GM18873 (cell line): ENCODE results near the gene C8A.

Source experiments
- ATAC-seq: cut with Tn5 transposase; IDR thresholded peaks from one replicate; pipeline ENCODE4 v1.9.1; 2021; ENCODE audit warnings: mild to moderate bottlenecking, moderate library complexity, moderate number of reproducible peaks; ENCODE audit not compliant: unreplicated experiment, low FRiP score

The C8A gene

DNA sequence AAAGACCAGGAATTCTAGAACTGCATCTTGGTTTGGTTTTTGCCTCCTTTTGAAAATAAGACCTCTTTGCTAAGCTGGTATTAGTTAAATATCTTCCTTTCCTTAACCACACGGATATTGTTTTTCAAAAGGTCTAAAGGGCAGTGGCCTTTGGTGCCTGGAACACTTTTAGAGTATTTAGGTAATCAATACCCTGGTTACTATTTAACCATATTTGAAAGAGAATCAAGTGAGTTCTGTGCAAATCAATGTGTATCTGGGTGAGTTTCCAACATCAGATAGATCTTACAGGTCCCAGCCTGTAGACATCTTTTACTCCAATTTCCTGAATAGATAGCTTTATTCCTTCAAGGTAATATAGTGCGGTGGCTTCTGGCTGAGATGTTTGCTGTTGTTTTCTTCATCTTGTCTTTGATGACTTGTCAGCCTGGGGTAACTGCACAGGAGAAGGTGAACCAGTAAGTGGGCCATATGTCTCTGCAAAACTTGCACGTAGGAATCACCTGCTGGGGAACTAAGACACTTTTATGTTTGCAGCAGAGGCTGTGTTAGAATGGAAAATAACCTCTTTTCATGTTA is at the start of gene C8A:
TSS of gene C8A (plus strand) at position 277 of the 579 bp plus-strand sequence. CDS start at position 382, 105 bp downstream.
- no peak for ATAC-seq

DNA sequence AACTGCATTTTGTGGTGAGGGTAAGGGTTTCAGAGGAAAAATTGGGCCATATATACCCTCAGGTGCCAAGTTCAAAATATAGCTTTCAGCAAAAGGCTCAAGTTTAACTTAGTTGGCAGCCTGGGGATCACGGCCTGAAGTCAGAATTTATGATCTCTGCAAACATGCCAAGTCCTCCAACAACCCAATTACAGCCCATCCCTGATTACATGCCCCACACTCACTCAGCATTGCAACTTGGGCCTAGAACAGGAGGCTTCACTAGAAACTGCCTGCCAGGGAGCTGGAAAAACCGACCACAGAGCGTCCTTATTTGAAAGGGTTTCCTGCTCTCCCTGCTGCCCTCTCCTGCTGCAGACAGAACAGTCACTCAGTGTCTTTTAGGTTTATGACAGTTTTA is 47.8 kb upstream of the C8A start:
- ATAC-seq: no peak

DNA sequence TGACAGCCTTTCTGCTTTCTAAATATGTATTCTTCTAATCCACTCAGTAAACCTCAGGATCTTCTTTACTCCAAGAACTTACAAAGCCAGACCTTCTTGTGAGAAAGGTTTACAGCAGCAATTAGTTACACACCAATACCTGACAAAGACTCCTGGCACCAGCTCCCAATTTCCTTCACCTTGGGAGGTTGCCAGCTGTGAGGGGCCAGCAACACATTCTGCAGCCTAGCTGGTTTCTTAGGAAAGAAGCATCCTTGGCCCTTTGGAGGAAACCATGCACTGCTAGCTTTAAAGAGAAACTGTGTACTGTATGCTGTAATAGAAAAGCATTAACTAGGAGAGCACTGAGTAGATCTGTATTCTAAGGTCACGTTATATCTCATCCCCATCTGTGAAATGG is 46.2 kb upstream of the C8A start:
- ATAC-seq: no peak

DNA sequence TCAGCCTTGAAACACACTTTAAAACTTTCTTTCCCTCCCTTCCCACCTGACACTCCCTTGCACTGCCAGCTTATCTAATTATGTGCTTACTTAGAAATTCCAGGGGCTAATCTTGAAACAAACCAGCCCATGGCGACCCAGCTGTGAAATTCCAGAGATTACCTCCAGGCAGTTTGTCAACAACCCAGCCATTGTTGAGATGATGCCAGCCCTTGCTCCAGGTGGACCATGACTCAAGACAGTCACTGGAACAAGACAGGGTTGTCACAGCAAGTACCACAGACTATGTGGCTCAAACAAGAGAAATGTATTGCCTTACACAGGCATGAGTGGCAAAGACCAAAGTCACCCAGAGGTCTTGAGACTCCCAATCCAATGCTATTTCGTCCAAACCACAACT is 43.3 kb upstream of the C8A start:
- ATAC-seq: no peak

DNA sequence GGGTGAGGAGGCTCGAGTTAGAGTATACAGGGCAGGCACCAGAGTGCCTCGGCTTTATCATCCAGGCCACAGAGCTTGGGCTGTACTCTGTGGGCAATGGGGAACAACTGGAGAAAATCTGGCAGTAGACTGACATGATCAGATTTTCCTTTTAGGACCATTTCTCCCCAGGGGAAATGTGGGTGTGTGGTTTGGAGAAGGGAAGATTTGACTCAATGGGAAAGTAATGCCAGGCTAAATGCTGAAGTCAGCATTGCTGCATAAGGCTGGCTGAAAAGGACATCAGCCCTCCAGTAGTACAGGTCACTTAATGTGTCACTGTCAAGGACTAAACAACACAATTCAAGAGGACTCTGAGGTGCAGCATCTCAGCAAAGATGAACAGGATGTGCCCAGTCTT is 40.4 kb upstream of the C8A start:
- ATAC-seq: no peak

DNA sequence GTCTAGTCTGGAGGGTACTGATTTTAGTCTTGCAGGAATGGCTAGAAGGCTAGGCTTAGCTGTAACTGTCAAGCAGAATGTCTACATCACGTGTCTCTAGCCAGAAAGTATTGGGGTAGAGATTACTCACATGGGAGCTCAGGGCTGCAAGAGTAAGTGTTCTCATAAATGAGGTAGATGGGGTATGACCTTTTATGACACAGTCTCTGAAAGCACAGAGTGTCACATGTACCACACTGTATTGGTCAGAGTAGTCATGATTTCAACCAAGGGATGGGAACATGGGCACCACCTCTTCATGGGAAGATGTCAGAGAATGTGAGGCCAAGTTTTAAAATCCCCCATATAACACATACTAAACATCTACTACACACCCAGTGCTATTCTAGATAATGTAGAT is 38.3 kb upstream of the C8A start:
- ATAC-seq: peak; percentile 44

DNA sequence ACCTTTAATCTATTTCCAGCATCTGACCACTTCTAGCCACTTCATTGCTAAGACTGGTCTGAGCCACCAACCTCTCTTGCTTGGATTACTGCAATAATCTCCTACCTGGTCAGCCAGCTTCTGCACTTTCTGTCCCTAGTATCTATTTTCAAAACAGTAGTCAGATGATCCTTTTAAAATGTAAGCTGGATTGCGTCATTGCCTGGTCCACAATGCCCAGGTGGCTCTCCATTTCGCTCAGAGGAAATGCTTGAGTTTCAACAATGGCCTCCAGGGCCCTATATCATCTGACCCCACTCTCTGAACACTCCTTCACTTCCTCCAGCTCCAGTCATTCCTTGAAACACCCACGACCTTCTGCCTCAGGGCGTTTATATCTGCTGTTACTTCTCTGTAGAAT is 37.7 kb upstream of the C8A start:
- peak; percentile 81 for ATAC-seq

DNA sequence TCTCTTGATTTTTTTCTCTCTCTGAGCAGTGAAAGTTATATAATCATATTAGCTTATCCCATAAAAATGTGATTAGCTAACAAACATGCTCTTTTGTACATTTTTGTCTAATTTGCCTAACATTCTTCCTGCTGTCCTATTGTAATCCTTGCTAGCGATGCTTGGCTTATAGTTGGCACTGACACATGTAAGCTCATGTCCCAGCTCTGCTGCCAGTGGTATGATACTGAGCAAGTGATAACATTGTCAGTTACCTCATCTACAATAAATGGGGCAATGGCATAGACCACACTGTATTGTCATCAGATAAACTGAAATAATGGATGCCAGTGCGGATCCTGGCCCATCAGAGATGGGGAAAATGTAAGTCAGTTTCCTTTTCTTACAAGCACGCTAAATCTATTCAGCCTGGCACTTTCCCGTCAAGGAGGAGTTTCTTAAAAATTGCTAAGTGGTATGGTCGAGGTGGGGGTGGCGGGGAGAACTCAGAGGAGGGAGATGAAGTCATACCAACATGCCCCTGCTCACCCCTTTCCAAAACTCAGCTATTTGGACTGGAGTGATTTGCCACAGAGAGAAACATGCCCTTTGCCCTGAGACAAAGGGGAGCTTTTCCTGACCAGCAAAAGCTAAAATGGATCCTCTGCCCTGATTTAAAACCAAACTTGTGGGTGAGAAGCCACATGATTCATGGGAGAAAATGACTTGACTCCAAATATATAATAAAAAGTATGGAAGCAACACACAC is 36.7 kb upstream of the C8A start:
- no peak for ATAC-seq

DNA sequence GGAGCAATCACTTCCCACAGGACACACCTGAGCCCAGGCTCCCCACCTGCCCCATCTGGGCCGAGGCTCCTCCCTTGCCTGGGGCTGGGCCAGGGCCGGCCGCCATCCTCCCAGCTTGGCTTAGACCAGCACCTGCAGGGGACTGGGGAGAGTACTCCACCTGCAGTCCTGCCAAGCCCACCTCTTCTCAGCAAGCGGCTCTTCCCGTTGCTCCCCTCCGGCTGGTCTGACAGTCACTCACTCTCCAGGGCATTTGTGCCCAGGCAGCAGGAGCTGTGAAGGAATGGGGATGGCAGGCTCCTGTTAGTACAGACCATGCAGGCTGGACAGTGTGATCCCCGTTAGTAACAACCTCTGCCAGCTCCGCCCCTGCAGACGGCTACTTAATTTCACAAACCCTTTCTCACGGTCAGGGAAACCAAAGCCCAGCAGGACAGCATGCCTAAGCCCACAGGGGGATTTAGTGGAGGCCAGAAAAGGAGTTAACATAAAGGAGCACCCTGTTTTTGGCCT is 35.2 kb upstream of the C8A start, which contains the start of gene FYB2:
TSS of gene FYB2 (minus strand) at position 18 of the 513 bp plus-strand sequence. CDS start 114 bp downstream, outside the sequence.
- no peak for ATAC-seq

DNA sequence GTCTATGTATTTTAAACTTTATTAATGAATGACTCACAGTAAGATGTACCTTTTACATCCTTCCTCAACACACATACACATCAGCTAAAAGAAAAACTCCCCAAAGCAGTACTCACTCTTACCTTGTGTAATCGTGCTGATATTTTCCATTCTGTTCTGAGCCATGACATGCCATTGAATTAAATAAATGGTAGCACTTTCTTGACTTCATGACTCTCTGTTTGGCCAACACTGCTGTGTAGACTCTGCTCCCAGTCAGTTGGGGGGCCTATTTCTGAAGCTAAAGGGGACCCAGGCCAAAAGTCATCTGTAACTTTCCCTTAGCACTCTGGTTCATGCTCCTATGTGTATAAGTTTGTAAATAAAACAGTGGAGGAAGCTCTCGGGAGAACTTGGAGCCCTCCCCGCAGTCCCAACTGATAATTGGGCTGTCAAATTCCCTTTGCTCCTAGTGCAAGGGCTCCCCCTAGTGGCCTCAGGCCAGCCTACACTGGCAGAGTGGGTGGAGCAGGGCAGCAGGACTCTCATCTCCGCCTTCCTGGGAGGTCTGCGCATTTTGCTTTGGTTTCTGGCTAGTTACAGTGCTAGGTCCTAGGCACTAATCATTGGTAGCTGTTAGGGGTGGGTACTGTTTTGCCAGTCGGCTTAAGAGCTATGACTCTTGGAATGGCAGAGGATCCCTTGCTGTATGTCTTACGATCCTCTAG is 33.7 kb upstream of the C8A start:
- peak; percentile 48 for ATAC-seq

DNA sequence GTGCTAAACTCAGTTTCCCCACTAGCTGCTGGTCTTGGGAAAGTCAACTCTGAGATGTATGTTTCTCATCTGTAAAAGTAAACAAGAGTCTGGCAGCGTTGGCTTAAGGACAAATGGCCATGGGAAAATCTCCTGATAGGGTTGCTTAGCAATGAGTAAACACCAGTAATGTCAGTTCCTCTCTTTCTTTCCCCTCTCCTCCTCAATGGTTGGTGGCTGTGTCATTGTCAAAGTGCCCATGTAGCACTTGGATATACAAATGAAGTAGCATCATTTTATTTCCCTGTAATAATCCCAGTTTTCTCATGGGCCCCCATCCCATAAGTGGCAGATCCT is 33.2 kb upstream of the C8A start:
- ATAC-seq: no peak

DNA sequence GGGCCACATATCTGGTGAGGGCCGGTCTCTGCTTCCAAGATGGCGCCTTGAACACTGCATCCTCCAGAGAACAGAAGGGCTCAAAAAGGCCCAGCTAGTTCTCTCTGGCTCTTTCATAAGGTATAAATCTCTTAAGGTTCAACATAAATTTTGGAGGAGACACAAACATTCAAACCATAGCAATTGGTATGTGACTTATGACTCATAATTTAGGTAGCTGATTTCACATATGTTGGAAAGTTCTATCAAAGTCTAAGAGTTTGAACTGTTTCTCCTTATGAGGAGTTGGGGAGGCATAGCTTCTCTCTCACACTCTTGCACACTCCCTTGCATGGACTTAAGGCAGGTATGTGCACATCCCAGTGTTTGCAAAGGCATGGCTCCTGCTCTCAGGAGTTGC is 30.3 kb upstream of the C8A start:
- no peak for ATAC-seq

DNA sequence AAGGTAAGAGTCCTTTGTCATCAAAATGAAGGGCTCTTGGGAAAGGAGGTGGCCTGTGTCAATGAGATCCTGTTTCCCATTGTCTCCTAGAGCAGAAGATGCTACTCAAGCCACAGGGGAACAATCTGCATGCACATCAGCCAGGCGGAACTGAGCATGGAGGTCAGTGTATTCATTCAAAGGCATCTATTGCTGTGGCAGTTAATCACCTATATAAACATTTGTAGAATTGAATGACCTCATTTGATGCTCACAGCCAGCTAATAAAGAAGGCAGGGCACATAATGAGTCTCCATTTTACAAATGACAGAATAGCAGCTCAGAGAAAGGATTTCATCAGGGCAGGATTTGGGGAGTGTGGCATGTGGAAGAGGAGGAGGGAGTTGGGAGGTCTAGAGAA is 29.7 kb upstream of the C8A start:
- no peak for ATAC-seq

DNA sequence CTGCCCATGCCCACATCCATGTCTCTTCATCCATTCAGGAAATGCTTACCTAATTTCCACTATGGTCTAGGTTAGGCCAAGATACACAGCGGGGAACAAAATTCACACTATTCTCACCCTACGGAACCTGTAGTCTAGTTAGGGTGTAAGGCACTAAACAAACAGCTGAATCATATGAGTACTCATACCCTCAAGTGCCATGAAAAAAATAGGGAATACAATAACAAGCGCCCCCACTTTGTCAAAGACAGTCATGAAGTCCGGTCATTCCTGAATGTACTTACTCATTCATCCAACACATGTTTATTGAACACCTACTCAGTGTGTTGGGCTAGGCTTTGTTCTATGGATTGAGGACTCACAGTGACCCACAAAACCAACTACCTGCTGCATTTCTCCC is 29.2 kb upstream of the C8A start:
- ATAC-seq: no peak

DNA sequence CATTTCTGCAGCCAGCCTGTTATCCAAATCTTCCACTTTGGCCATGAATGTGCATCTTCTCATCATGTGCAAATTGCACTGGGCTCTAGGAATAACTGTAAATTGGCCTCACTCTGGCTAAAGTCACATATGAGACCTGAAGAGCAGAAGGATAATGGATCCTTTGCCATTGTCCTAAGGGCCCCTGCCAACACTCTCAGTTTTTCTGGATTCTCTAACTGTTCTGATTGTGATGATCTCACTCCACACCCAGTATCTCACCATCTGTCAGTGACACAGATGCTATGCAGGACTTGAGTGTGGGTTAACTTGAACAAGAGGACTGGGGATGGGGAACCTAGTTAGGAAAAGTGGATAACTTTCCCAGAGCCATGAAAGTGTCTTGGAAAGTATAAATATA is 26.9 kb upstream of the C8A start:
- no peak for ATAC-seq

DNA sequence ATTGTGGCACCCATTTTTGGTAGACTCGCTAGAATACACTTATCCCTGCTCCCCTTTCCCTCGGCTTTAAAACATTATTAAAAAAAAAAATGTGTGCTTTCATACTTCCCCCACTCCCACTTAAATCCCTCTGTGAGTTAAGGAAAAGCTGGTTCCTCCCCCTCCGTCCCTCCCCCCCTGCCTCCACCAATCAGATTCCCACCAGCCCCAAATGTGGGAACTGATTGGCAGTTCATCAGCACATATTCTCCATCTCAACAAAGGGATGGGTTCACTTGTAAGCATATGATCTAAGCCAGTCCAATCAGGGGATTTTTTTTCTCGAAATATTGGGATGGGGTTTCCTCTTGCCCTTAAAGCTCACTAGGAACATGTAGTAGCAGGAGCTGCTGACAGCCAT is 24.5 kb upstream of the C8A start:
- no peak for ATAC-seq

DNA sequence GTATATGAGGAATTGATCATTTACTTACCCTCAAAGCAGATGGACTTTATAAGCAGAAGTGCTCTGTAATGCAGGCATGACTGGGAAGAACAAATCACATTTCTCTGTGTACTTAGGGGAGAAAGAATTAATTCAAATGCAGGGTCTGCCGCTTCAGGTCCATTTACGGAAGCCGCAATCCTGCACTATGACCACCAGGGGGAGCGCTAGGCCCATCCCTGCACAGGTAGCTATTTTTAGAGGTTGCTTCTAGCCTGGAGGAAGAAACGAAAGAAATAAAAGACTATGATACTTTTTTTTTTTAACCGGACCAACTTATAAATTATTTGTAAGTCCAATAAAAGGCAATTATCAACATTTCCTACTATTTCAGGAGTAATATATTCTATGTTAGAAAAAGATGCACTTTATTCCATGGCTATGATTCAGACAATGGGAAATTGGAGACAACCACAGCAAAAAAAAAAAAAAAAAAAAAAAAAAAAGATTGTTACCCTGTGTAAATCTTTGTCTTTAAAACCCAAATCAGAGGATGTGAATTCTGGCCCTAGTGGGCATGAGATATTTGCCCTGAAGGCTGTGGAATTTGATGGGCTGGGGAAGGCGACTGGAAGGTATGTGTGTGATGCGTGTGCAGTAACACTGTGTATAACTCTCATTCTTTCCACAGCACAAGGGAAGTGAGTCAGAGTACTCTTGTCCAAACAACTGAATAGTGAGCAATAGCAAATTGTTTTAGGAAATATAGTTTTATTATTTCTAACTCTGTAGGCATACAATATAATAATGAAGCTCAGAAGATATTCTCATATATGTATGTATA is 22.5 kb upstream of the C8A start:
- ATAC-seq: no peak

DNA sequence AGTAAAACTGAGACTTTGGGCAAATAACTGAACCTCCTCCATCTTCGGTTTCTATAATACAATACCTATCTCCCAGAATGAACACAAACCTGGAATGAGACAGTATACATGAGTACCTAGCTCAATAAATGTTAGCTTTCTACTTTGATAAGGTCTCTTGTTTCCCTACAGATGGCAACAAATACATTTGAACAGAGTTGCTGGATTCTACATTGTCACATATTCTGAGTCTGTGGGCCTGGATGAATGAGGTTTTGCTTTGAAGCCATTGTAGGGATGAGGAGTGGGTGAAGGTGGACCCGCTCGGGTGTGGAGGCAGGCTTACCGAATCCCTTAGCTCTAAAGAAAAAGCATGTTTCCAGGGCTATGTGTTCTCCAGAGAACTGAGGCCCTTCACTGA is 21.5 kb upstream of the C8A start:
- no peak for ATAC-seq

DNA sequence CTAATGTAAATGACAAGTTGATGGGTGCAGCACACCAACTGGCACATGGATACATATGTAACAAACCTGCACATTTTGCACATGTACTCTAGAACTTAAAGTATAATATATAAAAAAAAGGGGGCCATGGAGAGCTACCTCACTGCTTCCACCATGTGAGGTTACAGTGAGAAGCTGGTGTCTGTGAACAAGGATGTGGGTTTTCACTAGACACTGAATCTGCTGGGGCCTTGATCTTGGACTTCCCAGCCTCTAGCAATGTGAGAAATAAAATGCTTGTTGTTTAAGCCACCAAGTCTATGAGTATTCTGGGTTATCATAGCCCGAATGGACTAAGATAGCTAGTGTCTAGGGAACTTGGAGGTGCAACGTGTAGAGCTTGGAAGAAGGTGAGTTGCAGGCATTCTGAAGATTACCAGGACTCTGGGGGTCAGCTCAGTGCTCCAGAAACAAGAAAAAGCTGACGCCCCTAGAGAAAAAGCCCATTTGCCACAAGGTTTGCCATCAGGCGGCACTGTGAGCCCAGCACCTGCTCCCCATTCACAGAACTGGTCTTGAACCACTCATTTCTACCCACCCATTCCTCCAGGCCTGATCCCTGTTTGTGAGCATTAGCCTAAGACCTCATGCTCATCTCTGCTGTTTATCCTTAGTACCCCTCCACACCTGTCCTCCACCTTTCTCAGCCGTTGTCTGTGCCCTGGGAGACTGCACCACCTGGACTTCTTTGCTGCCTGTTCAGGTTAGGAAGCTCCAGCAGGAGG is 20.3 kb upstream of the C8A start:
- no peak for ATAC-seq

DNA sequence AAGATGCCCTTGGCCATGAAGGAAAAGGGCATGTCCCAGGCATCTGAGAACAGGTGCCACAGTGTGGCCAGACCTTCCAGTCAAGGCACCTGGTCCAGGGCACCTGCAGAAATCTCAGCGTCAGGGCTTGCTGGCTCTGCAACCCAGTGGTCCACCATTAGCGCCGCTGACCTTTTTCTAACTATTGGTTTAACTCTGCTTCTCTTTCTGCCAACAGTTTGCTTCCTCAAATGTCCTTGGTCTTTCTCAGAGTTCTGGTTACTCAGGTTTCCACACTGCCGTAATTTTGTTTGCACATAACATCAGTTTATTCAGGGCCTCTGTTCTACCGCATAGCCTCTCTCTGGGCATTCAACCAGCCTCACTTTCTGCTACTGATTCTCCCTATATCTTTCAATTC is 18.9 kb upstream of the C8A start:
- no peak for ATAC-seq
